ENCODE measurements around the gene CTU1. TPM values are rescaled to one million over a fixed set of nuclear protein-coding genes. Genes with fewer than 3 reads are reported as not detected.

Gene CTU1
- total RNA-seq, 3 donors from 2014 or later, result 4.3 to 8.1 (median 4.8) TPM

DNA sequence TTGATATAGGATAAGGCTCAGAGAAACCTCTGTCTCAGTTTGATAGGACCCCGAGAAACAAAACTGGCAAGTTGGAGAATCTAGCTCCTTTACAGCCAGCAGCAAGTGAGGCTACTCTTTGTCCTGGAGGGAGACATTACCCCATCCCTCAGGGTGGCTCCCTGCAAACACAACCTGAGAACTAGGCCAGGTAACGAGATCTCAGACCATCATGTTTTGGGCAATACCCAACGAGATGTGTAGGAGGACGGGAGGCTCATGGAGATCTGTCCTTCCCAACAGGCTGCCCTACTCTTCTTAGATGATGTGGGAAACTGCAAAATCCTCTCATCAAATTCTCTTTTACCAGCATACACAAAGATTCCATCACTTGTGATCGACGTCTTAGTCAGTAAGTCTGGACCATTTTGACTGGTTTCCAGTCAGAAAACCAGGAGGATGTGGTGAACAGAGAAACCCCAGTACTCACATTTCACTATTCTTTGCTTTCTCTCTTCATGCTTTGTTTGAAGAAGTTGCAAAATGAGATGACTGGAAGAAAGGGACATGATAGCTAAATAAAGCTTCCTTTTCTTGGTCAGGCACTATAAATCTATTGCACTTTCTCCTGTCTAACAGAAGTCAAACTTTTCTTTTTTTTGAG is 6.0 kb upstream of the CTU1 start:
- intact Hi-C loops (cut with DNase I, micrococcal nuclease), result no loop called here
- Histone ChIP-seq H3K36me3 (ENCODE audit: low read depth) (no peaks in the 10 kb centered on the region), H3K4me1 (ENCODE audit: low read depth) (no peaks in the 10 kb centered on the region), H3K4me3 (no peak overlapping the region), H3K9me3 (no peaks in the 10 kb centered on the region)
- ATAC-seq (no peak), DNase-seq (no peak)
- TF ChIP-seq, protein P1, sequence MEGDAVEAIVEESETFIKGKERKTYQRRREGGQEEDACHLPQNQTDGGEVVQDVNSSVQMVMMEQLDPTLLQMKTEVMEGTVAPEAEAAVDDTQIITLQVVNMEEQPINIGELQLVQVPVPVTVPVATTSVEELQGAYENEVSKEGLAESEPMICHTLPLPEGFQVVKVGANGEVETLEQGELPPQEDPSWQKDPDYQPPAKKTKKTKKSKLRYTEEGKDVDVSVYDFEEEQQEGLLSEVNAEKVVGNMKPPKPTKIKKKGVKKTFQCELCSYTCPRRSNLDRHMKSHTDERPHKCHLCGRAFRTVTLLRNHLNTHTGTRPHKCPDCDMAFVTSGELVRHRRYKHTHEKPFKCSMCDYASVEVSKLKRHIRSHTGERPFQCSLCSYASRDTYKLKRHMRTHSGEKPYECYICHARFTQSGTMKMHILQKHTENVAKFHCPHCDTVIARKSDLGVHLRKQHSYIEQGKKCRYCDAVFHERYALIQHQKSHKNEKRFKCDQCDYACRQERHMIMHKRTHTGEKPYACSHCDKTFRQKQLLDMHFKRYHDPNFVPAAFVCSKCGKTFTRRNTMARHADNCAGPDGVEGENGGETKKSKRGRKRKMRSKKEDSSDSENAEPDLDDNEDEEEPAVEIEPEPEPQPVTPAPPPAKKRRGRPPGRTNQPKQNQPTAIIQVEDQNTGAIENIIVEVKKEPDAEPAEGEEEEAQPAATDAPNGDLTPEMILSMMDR (IDR thresholded peaks at IDR 0.05), result no peak

DNA sequence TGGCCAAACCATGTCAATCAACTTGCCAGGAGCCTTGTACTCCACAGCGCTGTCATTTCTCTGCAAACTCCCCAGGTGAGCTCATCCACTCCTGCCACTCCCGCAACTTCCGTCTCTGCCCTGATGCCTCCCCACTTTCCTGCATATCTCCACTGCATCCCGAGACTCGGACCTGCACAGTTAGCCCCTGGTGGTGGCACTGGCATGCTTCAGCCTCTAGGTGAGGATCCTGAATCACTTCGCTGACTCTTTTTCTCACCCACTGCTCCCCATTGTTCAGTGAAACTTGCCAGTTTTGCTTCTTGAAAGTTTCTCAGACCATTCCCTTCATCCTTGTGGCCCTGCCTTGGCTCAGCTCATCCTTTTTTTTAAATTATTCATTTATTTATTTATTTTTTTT is 3.4 kb upstream of the CTU1 start:
- Histone ChIP-seq H3K4me3 (no peak overlapping the region), H3K9me3 (no peaks in the 10 kb centered on the region), H3K4me1 (ENCODE audit: low read depth) (peaks cover 14% of the 10 kb centered on the region), H3K36me3 (ENCODE audit: low read depth) (peaks cover 6% of the 10 kb centered on the region)
- DNase-seq (no peak), ATAC-seq (no peak)
- intact Hi-C loops (cut with DNase I, micrococcal nuclease), result no loop called here
- TF ChIP-seq, protein P1 (IDR thresholded peaks at IDR 0.05), result no peak

DNA sequence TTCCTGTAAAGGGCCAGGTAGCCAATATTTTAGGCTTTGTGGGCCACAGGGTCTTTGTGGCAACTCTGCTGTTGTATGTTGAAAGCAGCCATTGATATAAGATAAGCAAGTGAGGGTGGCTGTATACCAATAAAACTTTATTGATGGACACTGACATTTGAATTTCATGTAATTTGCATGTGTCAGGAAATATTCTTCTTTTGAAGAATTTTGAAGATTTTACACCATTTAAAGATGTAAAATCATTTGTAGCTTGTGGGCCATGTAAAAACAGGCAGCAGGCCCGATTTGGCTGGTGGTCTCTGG is 2.4 kb upstream of the CTU1 start:
- intact Hi-C loops (cut with DNase I, micrococcal nuclease), result no loop called here

DNA sequence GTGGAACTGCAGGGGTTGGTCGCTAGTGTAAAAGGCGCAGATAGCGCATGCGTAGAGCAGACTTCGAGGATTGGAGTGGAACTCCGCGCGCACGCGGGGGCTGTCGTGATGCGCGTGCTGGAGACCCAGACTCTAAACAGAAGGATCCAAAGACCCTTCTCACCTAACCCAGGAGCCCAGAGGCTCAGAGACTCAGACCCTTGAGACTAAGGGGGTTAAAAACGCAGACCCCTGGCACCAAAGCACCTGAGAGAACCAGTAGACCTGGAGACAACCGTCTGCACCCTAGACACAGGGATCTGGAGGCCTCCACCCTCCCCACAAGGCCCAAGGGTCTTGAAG is 567 bp upstream of the CTU1 start:
- DNase-seq (peak in 1 of 3 donors; percentile 37), ATAC-seq (peak; percentile 22)
- intact Hi-C loops (cut with DNase I, micrococcal nuclease), result no loop called here
- peaks cover 14% of the 10 kb centered on the region for H3K4me1 ChIP-seq (ENCODE audit: low read depth)
- H3K4me3 ChIP-seq, result peak overlapping the region; percentile 50
- TF ChIP-seq, protein P1 (IDR thresholded peaks at IDR 0.05), result no peak
- no peaks in the 10 kb centered on the region for H3K9me3 ChIP-seq
- H3K36me3 ChIP-seq (ENCODE audit: low read depth), result peaks cover 6% of the 10 kb centered on the region

More for the DNA sequence above, 2.4 kb upstream of the CTU1 start:
- DNase-seq (no peak), ATAC-seq (no peak)
- Histone ChIP-seq H3K9me3 (no peaks in the 10 kb centered on the region), H3K4me3 (no peak overlapping the region), H3K4me1 (ENCODE audit: low read depth) (peaks cover 14% of the 10 kb centered on the region), H3K36me3 (ENCODE audit: low read depth) (peaks cover 6% of the 10 kb centered on the region)
- TF ChIP-seq, protein P1 (IDR thresholded peaks at IDR 0.05), result no peak

DNA sequence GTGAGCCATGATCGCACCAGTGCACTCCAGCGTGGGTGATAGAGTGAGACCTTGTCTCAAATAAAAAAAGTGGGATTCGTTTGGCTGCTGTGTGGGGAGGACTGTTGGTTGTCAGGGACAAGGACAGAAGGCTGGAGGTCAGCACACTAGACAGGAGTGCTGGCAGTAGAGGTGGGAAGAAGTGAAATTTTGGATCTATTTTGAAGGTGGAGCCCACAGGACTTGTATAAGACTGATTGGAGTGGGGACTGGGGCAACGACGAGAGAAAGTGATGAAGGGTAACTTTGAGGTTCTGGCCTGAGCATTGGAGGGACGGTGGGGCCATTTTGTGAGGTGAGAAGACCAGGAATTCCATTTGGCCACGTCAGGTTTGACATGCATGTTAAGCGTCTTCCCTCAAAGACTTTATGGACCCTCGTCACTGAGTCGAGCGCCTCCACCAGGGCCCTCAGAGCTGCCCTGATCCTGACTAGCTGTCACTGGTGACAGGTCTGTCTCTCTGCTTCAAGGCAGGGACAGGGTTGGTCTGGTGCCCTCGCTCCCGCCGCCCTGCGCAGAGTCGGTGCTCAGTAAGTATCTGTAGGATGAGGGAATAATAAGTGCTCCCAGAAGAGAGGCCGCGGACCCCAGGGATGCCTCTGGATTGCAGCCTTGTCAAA is 673 bp downstream of the CTU1 start:
- intact Hi-C loops (cut with DNase I, micrococcal nuclease), result no loop called here
- peak; percentile 25 for ATAC-seq
- Histone ChIP-seq H3K9me3 (no peaks in the 10 kb centered on the region), H3K4me3 (peak overlapping the region; percentile 50), H3K4me1 (ENCODE audit: low read depth) (peaks cover 14% of the 10 kb centered on the region), H3K36me3 (ENCODE audit: low read depth) (peaks cover 6% of the 10 kb centered on the region)
- no peak for DNase-seq
- TF ChIP-seq, protein P1 (IDR thresholded peaks at IDR 0.05), result no peak
